Smooth muscle cell of the brain vasculature (primary cell): ENCODE results near the gene CADM1.

Source experiments
- DNase-seq: peaks from one replicate; pipeline ENCODE4 v3.0.0-alpha.2; 2012; ENCODE audit warnings: low read depth, low spot score

CADM1 gene

DNA sequence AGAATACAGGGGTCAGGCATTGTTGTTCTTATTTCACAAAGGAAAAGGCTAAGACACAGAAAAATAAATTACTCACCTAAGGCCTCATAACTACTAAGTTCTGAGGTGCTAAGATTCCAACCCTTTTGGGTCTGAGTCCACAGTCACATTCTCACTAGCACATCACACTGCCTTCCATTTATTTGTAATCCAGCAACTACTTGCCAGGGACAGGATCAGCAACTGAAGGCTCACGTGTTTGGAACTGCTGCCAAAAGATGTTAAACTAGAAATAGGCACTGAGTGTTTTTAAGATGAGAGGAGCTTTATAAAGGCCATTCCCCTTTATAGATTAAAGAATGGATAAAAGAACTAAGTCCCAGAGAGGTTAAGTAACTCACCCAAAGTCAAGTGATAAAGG, 58.0 kb downstream of the CADM1 start:
- no peak for DNase-seq

- DNase-seq = no peak
These were observed 59.7 kb downstream of the CADM1 start for GRCh38 chr11:115444542-115444941.

DNA sequence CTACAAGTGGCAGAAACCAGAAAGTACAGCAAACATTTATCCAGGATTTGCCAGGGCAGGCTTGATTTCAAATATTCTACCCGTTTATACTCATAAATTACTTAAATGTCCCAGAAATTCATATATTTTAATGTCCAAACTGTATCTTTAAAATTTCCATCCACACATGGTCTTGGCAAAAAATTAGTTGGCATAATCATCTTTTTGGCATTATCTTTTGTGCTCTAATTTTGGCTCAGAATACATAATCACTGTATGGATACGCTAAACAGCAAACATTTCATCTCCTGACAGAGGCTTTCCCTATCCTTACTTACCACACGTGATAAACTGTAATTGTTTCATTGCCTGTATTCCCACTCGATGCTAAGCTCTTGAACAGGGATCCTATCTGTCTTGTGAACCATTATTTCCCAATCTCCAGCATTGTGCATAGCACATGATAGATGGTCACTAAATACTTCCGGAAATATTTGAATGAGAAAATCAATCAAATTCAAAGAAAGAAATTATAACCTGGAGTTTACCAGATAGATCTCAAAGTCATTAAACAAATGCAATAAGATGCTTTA, 64.2 kb downstream of the CADM1 start:
- DNase-seq = no peak

DNA sequence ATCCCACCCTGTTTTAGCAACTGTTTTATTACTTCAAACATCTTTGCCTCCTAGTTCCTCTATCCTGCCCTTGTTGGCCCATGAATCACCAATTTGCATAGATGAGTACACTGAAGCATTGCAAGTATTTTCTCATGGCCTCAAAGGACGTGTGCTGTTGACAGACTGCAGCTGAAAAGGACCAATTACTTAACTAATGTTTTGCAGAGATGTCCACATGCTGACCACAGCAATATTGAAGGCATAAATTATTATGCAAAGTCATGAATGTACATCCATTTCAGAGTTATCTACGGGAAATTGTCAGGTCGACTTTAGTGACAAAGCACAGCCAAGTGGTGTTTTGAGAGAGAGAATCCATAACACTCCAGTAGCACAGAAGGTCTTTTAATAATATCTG, 64.8 kb downstream of the CADM1 start:
- no peak for DNase-seq

DNA sequence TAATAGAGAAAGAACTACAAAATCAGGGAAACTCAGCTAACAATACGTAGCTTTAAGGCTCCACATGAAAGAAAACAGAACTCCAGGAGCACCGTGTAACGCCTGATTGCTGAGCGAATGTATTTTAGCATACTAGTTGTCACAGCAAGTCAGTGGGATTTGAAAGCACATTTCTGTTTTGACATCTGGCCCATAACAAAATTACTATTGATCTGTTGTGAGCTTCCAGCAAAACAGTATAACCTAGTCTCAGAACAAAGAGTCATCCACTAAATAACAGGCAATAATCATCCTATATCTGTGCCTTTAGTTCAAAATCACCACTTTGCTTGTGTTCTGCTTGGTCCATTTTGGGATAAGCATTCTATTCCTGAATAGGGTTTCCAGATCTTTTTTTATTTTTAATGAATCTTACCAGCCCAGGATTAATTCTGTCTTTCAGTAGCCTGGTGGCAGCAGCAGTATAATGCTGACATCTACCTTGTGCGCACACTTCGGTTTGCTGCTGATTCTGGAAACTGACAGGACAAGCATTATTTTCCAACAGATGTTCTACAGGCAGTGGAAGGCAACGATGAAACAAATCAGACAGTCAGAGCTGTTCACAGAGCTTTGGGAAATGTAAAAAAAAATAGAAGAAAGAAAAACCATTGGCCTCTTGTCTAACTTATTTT, 66.2 kb downstream of the CADM1 start:
- no peak for DNase-seq

DNA sequence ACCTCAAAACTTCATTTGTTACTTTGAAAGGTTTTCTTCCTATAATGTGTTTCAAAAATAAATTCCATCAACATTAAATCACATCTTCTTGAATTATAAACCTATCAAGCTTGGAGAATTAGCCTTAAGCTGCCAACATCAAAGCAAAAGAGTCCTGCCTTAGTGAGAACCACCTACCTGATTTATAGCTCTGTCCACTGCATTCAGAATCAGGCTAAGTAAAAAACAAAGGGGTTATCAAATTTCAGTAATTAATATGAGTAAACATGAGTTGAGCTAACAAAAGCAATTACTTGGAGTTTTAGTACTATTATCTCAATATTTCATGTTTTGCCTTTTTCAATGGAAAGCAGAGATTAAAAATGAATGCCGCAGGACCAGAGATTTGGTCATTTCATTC, 73.9 kb downstream of the CADM1 start:
- DNase-seq = no peak

GRCh38 chr11:115428306-115428705, 75.9 kb downstream of the CADM1 start:
- DNase-seq = no peak

- DNase-seq = no peak
These were observed 78.4 kb downstream of the CADM1 start for GRCh38 chr11:115425816-115426215.

DNA sequence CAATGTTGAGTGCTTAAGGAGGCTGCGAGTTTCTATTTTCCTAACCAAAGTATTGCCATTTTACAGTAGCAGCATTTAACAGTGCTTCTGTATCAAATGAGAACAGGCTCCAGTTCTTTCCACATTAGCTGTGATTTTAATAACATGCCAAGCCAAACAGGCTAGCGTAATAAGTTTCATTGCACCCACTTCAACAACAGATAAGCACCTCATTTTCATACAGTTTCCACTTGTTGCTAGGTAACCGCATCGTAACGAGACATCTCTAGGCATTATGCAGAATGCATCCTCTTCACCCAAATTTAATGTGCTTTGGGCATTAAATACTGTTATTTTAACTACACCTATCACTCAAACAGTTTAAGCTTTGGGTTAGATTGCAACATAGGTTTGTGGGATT, 79.0 kb downstream of the CADM1 start:
- no peak for DNase-seq

- no peak for DNase-seq
These were observed 80.3 kb downstream of the CADM1 start for GRCh38 chr11:115423728-115424459.

DNA sequence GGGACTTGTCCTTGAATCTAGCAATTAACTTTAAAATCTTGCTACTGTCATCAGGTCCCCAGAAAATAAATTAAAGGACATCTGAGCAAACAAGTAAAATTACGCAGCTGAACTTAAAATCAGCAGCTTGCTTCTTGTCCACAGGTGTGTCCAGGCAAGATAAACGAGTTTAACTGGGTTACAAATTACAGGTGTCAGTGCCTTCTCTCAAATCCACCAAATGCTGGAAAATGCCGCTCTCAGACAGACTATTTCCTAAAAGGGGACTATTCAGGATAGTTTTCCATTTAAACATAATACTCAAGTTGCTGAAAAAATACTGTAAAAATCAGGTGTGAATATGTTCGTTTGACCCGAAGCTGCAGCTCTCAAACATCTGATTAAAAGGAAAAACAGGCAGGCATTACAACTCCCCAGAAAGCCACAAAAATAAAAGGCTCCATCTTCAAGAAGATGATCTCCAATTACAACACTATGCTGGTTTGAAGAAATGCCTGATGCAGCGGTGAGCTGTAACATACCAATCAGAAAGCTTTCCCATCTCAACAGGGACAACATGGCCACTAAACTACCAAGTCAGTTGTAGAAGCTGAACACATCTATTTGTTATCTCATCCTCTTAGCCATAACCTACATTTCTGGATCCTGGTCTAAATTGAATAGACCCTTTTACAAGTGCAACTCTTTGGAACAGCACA, 82.1 kb downstream of the CADM1 start:
- DNase-seq = no peak

DNA sequence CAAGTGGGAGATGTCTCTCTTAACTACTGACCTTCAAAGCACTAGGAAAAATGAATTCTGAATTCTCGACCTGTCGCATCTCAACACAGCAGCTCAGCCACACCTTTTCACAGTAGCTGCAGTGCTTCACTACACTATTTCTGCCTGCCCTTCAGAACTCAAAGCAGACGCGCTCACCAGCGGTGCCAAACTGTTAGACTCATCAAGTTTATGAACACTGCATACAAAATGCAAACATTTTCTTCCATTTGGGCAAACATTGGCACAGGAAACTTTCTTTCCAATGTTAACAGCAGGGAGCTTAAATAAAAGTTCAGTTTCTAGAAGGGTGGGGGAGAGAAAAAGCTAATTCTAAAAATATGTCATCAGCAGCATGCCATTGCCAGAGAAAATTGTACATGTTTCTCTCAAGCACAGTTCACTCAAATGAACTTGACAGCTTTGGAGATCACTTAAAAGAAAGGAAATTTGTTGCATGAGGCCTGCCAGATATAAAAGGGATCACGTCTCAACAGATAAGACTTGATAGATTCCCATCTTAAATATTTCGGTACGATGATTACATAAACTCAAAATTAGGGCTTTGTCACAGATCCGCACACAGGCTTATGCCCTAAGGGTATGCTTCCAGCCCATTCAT, 82.7 kb downstream of the CADM1 start:
- DNase-seq = no peak

DNA sequence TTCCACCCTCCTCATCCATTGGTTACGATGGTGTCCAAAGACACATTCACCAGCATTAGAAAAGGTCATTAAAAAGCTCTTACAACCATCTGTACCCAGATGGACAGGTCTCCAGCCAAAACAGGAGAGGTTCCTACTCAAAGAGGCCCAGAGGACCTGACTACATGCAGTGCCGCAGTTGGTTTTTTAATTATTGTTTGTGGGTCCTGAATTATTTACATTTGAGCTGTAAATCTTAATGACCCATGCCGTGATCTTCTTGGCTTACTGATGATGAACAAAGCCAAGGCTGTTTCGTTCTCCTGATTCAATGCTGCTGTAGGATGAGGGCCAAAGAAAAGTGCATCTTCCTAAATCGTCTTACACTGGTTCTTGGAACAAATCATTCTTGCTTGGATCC, 83.7 kb downstream of the CADM1 start:
- no peak for DNase-seq

DNA sequence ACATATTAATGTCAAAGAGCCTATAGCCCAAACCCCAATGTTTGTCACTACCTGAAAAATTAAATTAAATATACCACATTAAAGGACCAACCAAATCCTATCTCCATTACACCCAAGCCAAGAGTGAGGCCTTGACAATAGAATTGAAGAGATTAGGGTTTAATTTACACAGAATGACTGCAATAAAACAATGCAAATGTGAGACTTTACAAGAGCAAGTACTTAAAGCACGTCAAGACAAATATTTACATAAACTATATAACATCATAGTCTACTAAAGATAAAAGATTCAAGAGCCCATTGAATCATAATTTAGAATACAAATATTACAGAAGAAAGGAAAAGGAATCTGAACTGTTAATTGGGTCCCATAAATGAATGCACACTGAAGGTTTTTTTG, 85.6 kb downstream of the CADM1 start:
- no peak for DNase-seq

GRCh38 chr11:115418081-115418480, 86.1 kb downstream of the CADM1 start:
- DNase-seq = no peak

- no peak for DNase-seq
These were observed 93.1 kb downstream of the CADM1 start for GRCh38 chr11:115411120-115411519.

GRCh38 chr11:115409691-115410220, 94.5 kb downstream of the CADM1 start:
- DNase-seq = no peak

- DNase-seq = no peak
These were observed 95.0 kb downstream of the CADM1 start for GRCh38 chr11:115409116-115409670.

- no peak for DNase-seq
These were observed 95.9 kb downstream of the CADM1 start for GRCh38 chr11:115408036-115408921.

GRCh38 chr11:115407496-115407895, 96.7 kb downstream of the CADM1 start:
- no peak for DNase-seq
